ENCODE results near the gene KLHL33. TPM values are rescaled to one million over a fixed set of nuclear protein-coding genes. Genes with fewer than 3 reads are reported as not detected.

The KLHL33 gene
- polyA plus RNA-seq, 3 donors: 0.04 TPM; not detected in 2

- no peaks in the 10 kb centered on the region for H3K27me3 Mint-ChIP-seq (ENCODE audit: low read depth in 3 of 3)
- H3K4me1 ChIP-seq (ENCODE audit: control insufficient read depth in 1 of 2, insufficient read depth in 2 of 2, low read length in 2 of 2): peaks cover 12 to 15% of the 10 kb centered on the region in 2 donors
- intact Hi-C loops (cut with micrococcal nuclease): no loop called here
- no peak overlapping the region for H2AFZ ChIP-seq (ENCODE audit: insufficient read depth, low read depth, low read length, poor library complexity, severe bottlenecking)
- H3K9me3 Mint-ChIP-seq: no peaks in the 10 kb centered on the region
- no peak overlapping the region for H3K4me2 ChIP-seq (replicated peaks; ENCODE audit: extremely low read depth, low read length, poor library complexity, severe bottlenecking)
- H3K27me3 ChIP-seq (ENCODE audit: control insufficient read depth in 2 of 2, insufficient read depth in 2 of 2, low read length in 2 of 2): no peaks in the 10 kb centered on the region
- no peaks in the 10 kb centered on the region for H3K79me2 ChIP-seq (ENCODE audit: insufficient read depth, low read length)
- peaks cover 90 to 96% of the 10 kb centered on the region in 2 donors for H3K36me3 Mint-ChIP-seq
- H3K9ac ChIP-seq (ENCODE audit: insufficient read depth, low read length, poor library complexity, severe bottlenecking): no peak overlapping the region
- H3K4me3 ChIP-seq (replicated peaks in 1 of 3; ENCODE audit: low read depth in 2 of 3, low read length in 3 of 3): no peak overlapping the region
- H3K27ac ChIP-seq (ENCODE audit: low read depth in 1 of 2, low read length in 2 of 2): no peak overlapping the region
- H3K27ac Mint-ChIP-seq: peak overlapping the region in 2 of 7 donors; percentile 15 to 32
- no peaks in the 10 kb centered on the region for H3K9me3 ChIP-seq (replicated peaks in 1 of 2; ENCODE audit: control insufficient read depth in 1 of 2, insufficient read depth in 1 of 2, low read length in 2 of 2)
- H4K20me1 ChIP-seq (ENCODE audit: insufficient read depth, low read length): peaks cover 75% of the 10 kb centered on the region
- H3K4me1 Mint-ChIP-seq: peaks cover 14% of the 10 kb centered on the region
- 90% methylated on average over 2 of the region's 5 CpGs for WGBS (ENCODE audit: insufficient coverage)
- H3K36me3 ChIP-seq (replicated peaks in 1 of 2; ENCODE audit: control insufficient read depth in 1 of 2, insufficient read depth in 2 of 2, low read length in 2 of 2): peaks cover 91 to 94% of the 10 kb centered on the region in 2 donors
- no peak overlapping the region for H3K4me3 Mint-ChIP-seq
- DNase-seq: no peak
- TF ChIP-seq CTCF (IDR thresholded peaks at IDR 0.05): no peak
Measured at GRCh38 chr14:20383636-20384035, 52.3 kb downstream of the KLHL33 start.

GRCh38 chr14:20383032-20383431 lies 52.9 kb downstream of the KLHL33 start:
- no peak overlapping the region for H3K27ac ChIP-seq (ENCODE audit: low read depth in 1 of 2, low read length in 2 of 2)
- no peak overlapping the region for H2AFZ ChIP-seq (ENCODE audit: insufficient read depth, low read depth, low read length, poor library complexity, severe bottlenecking)
- Mint-ChIP-seq H3K27me3 (ENCODE audit: low read depth in 3 of 3) (no peaks in the 10 kb centered on the region), H3K4me1 (peaks cover 8% of the 10 kb centered on the region), H3K9me3 (no peaks in the 10 kb centered on the region), H3K36me3 (peaks cover 90 to 96% of the 10 kb centered on the region in 2 donors), H3K4me3 (no peak overlapping the region), H3K27ac (peak overlapping the region in 1 of 7 donors; percentile 15)
- no peak overlapping the region for H3K4me3 ChIP-seq (replicated peaks in 1 of 3; ENCODE audit: low read depth in 2 of 3, low read length in 3 of 3)
- H3K9me3 ChIP-seq (replicated peaks in 1 of 2; ENCODE audit: control insufficient read depth in 1 of 2, insufficient read depth in 1 of 2, low read length in 2 of 2): no peaks in the 10 kb centered on the region
- intact Hi-C loops (cut with micrococcal nuclease): no loop called here
- TF ChIP-seq CTCF (IDR thresholded peaks at IDR 0.05): no peak
- no peak overlapping the region for H3K9ac ChIP-seq (ENCODE audit: insufficient read depth, low read length, poor library complexity, severe bottlenecking)
- H3K27me3 ChIP-seq (ENCODE audit: control insufficient read depth in 2 of 2, insufficient read depth in 2 of 2, low read length in 2 of 2): no peaks in the 10 kb centered on the region
- H3K79me2 ChIP-seq (ENCODE audit: insufficient read depth, low read length): no peaks in the 10 kb centered on the region
- H3K4me1 ChIP-seq (ENCODE audit: control insufficient read depth in 1 of 2, insufficient read depth in 2 of 2, low read length in 2 of 2): peaks cover 6 to 9% of the 10 kb centered on the region in 2 donors
- DNase-seq: no peak
- peaks cover 91 to 94% of the 10 kb centered on the region in 2 donors for H3K36me3 ChIP-seq (replicated peaks in 1 of 2; ENCODE audit: control insufficient read depth in 1 of 2, insufficient read depth in 2 of 2, low read length in 2 of 2)
- H4K20me1 ChIP-seq (ENCODE audit: insufficient read depth, low read length): peaks cover 77% of the 10 kb centered on the region
- WGBS (ENCODE audit: insufficient coverage): 97% methylated on average over 4 of the region's 10 CpGs
- no peak overlapping the region for H3K4me2 ChIP-seq (replicated peaks; ENCODE audit: extremely low read depth, low read length, poor library complexity, severe bottlenecking)
